Measurements from ENCODE around the gene TOMM22. TPM values are rescaled to one million over a fixed set of nuclear protein-coding genes. Genes with fewer than 3 reads are reported as not detected.
A peak's percentile ranks its signal among the peaks of the same experiment; 100 is the strongest.

TOMM22 gene
- total RNA-seq, 1 donor from 2014 or later: 47.7 TPM

DNA sequence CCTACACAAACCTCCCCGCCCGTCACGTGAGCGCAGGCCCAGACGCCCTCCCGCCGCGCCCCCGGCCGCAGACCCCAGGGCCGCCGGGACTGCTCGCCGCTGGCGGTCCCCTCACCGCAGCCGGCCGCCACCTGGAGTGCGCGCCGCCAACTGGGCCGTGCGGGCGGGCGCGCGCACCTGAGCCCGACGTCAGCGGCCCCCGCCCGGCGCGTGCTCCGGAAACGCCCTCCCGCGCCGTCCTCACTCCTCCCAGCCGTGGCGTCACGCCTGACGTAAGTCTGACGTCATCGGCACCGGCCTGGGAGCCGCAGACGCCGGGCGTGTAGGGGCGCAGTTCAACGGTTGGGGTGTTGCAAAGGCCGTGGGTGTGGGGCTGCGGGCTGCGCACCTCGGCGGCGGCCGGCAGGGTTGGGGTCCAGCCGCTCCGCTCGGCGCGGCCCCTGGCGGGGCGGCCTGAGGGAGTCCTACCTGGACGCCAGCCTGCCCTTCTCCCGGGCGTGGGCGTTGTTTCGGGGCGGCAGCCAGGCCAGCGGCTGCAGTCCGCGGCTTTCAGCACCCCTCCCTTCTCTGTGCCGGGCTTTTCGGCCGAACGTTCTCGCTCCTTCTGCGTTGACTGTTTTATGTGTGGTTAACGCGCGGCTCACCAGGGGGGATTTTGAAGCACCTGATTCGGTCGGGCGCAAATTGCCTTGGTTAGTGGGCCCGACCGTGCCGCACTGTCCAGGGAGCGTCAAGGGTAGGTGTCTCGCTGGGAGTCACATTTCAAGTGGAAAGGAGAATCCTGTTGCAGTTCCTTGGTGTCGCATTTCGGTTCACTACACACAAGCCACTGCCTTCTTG lies 19.3 kb downstream of the TOMM22 start, which contains the start of gene JOSD1:
Gene JOSD1 (minus strand): TSS at position 155 of the 840 bp plus-strand sequence. CDS start 956 bp downstream, outside the sequence.
- Mint-ChIP-seq H3K9me3 (ENCODE audit: low read depth) (no peaks in the 10 kb centered on the region), H3K36me3 (ENCODE audit: low read depth) (peaks cover 2% of the 10 kb centered on the region), H3K27me3 (ENCODE audit: low read depth) (no peaks in the 10 kb centered on the region), H3K27ac (ENCODE audit: unreplicated experiment) (peak within 1 kb of the TSS; percentile 99), H3K4me1 (ENCODE audit: low read depth) (peaks cover 52% of the 10 kb centered on the region), H3K4me3 (ENCODE audit: unreplicated experiment) (peak within 1 kb of the TSS; percentile 90)
- DNase-seq (ENCODE audit: low spot score): peak; percentile 98
- TF ChIP-seq, protein P1, sequence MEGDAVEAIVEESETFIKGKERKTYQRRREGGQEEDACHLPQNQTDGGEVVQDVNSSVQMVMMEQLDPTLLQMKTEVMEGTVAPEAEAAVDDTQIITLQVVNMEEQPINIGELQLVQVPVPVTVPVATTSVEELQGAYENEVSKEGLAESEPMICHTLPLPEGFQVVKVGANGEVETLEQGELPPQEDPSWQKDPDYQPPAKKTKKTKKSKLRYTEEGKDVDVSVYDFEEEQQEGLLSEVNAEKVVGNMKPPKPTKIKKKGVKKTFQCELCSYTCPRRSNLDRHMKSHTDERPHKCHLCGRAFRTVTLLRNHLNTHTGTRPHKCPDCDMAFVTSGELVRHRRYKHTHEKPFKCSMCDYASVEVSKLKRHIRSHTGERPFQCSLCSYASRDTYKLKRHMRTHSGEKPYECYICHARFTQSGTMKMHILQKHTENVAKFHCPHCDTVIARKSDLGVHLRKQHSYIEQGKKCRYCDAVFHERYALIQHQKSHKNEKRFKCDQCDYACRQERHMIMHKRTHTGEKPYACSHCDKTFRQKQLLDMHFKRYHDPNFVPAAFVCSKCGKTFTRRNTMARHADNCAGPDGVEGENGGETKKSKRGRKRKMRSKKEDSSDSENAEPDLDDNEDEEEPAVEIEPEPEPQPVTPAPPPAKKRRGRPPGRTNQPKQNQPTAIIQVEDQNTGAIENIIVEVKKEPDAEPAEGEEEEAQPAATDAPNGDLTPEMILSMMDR (IDR thresholded peaks at IDR 0.05): peak; percentile 34

DNA sequence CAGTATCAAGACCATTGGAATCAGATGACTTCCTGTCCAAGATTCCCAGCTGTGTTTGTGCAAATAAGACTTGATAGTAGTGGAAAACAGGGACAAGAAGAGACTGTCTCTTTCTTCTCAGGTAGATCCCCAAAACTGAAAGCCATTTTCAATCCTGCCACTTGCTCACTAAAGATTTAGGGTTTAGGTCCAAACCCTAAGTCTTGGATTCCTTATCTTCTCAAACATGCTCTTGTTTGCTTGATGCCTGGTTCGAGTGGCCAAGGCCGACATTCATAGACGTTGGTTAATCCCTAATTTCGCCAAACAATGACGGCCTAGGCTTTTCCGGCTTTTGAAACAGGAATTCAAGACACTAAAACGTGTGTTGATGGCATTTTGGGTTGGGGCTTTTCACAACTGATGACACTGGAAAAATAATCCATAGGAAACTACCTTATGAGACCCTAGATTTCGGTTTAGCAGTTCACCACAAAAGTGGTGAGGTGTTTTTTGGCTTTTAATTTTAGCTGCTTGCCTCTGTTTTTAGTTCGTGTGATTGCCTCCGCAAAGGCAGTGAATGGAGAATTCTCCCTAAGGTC lies 23.0 kb downstream of the TOMM22 start:
- no peak for DNase-seq (ENCODE audit: low spot score)
- H3K27ac Mint-ChIP-seq (ENCODE audit: unreplicated experiment): peak overlapping the region; percentile 97
- no peaks in the 10 kb centered on the region for H3K9me3 Mint-ChIP-seq (ENCODE audit: low read depth)
- H3K4me3 Mint-ChIP-seq (ENCODE audit: unreplicated experiment): peak overlapping the region; percentile 70
- H3K27me3 Mint-ChIP-seq (ENCODE audit: low read depth): no peaks in the 10 kb centered on the region
- peaks cover 38% of the 10 kb centered on the region for H3K4me1 Mint-ChIP-seq (ENCODE audit: low read depth)
- H3K36me3 Mint-ChIP-seq (ENCODE audit: low read depth): no peaks in the 10 kb centered on the region
- TF ChIP-seq, protein P1 (IDR thresholded peaks at IDR 0.05): no peak

DNA sequence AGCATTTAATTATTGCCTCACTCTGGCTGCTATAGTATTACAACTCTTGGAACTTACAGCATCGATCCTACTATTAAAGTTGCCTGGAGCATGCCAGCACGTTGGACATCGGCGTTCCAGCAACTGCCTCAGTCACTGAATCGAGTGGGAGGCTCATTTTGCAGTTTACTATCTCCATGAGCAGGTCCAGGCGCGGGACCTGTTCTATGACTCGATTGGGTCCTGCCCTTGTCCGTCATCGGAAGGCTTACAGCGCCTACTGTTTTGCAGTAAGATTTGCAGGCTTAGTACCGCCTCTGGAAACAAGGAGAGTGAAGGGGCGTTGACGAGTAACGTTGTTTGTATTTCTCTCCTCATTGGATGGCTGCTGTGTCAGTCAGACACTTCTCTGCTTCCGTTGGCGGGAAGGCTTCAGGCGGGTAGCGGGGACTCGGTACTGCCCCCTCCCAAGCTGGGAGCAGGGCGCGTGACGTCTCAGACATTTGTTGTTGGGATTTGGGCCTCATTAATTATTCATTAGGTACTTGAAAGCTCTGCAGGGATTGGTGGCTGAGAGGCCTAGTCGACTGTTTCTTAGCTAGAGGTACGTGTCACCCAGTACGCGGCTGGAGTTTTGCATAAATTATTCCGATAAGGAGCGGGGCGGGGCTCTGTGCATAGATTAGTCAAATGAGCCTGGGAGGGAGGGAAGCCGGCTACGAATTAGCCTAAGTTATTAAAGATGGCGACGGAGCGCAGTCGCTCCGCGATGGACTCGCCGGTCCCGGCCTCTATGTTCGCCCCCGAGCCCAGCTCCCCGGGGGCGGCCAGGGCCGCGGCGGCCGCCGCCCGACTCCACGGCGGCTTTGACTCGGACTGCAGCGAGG lies 23.7 kb downstream of the TOMM22 start, which contains the start of gene GTPBP1:
Gene GTPBP1 (plus strand): TSS at position 710 of the 866 bp plus-strand sequence. CDS start 12 bp downstream, at position 722.
- Mint-ChIP-seq H3K36me3 (ENCODE audit: low read depth) (no peaks in the 10 kb centered on the region), H3K9me3 (ENCODE audit: low read depth) (no peaks in the 10 kb centered on the region), H3K27me3 (ENCODE audit: low read depth) (no peaks in the 10 kb centered on the region), H3K27ac (ENCODE audit: unreplicated experiment) (peak within 1 kb of the TSS; percentile 97), H3K4me1 (ENCODE audit: low read depth) (peaks cover 37% of the 10 kb centered on the region), H3K4me3 (ENCODE audit: unreplicated experiment) (peak within 1 kb of the TSS; percentile 89)
- TF ChIP-seq, protein P1 (IDR thresholded peaks at IDR 0.05): no peak
- DNase-seq (ENCODE audit: low spot score): peak; percentile 98

DNA sequence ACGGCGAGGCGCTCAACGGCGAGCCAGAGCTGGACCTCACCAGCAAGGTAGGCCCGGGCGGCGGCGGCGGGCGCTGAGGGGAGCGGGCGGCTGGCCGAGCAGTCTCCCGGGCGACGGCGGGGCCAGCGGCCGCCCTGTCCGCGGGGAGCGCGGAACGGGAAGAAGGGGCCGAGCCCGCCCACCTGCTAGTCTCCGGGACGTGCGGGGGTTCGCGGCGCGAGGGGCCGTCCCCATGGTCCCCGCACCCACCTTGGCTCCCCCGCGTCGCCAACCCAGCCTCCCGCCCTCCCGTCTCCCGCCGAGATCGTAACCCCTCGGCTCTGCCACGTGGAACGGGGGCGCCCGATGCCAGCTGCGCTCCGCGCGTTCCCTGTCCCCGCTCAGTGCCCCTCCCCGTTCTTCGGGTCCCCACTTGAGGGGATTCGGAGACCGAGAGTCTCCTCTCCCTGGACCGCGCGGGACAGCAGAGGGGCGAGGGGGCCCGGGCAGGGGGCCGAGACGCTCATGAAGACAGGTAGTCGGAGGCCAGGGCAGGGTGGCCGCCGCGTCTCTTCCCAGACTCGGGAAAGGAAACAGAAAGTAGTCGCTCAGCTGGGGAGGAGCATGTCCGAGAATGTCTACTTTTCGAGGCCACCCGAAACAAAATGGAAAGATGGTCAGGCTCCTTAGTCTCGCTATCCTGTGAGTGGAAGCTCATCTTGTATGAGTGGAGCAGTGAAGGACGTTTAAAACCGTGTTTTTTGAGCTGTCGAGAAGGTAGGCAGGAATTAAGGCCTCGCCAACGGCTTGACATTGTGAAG lies 24.5 kb downstream of the TOMM22 start:
- DNase-seq (ENCODE audit: low spot score): no peak
- no peaks in the 10 kb centered on the region for H3K36me3 Mint-ChIP-seq (ENCODE audit: low read depth)
- peak overlapping the region; percentile 89 for H3K4me3 Mint-ChIP-seq (ENCODE audit: unreplicated experiment)
- TF ChIP-seq, protein P1 (IDR thresholded peaks at IDR 0.05): no peak
- H3K27ac Mint-ChIP-seq (ENCODE audit: unreplicated experiment): peak overlapping the region; percentile 97
- H3K27me3 Mint-ChIP-seq (ENCODE audit: low read depth): no peaks in the 10 kb centered on the region
- peaks cover 37% of the 10 kb centered on the region for H3K4me1 Mint-ChIP-seq (ENCODE audit: low read depth)
- no peaks in the 10 kb centered on the region for H3K9me3 Mint-ChIP-seq (ENCODE audit: low read depth)
